Cardiac fibroblast (primary cell): ENCODE results near the gene WDR54.
A peak's percentile ranks its signal among the peaks of the same experiment; 100 is the strongest.
"Not testable (repeated sequence)": the region's sequence is repeated elsewhere in the genome, so short reads cannot be mapped to it uniquely, and the experiment has no call there.

Source experiments
- DNase-seq, 2 donors: peaks; one replicate each; pipeline versions ENCODE4 v3.0.0 to v3.0.0-alpha.2; 2010; ENCODE audit warnings: low read depth in 2 of 2
- H3K4me3 ChIP-seq, 2 donors: replicated peaks in 1 of 2; 1 replicate in 1 of 2; 2 replicates in 1 of 2; pipeline ENCODE4 v1.5.1; 2011; ENCODE audit warnings: low read depth in 2 of 2, low read length in 2 of 2, mild to moderate bottlenecking in 2 of 2, moderate library complexity in 1 of 2
- TF ChIP-seq, protein P1 (sequence below): IDR thresholded peaks from one replicate; pipeline ENCODE4 v1.5.1; 2011; ENCODE audit warnings: low read depth, mild to moderate bottlenecking, low read length, inconsistent platforms

Gene WDR54

DNA sequence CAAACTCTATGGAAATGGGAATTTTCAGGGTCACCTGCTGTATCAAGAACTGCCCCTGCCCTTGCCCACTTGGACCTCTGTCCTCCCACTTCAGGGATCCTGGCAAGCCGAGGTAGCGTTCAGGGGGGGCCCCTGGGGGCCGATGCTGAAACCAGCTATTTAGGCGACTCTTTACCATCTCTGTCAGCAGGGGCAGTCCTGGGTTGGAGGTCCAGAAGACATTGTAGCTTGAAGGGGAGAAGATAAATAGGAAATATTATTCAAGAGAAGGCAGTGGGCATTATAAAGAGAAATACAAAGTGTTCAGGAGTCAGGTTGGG, 41.2 kb downstream of the WDR54 start:
- TF ChIP-seq, protein P1, sequence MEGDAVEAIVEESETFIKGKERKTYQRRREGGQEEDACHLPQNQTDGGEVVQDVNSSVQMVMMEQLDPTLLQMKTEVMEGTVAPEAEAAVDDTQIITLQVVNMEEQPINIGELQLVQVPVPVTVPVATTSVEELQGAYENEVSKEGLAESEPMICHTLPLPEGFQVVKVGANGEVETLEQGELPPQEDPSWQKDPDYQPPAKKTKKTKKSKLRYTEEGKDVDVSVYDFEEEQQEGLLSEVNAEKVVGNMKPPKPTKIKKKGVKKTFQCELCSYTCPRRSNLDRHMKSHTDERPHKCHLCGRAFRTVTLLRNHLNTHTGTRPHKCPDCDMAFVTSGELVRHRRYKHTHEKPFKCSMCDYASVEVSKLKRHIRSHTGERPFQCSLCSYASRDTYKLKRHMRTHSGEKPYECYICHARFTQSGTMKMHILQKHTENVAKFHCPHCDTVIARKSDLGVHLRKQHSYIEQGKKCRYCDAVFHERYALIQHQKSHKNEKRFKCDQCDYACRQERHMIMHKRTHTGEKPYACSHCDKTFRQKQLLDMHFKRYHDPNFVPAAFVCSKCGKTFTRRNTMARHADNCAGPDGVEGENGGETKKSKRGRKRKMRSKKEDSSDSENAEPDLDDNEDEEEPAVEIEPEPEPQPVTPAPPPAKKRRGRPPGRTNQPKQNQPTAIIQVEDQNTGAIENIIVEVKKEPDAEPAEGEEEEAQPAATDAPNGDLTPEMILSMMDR: no peak
- no peak for DNase-seq
- H3K4me3 ChIP-seq: no peak overlapping the region

- TF ChIP-seq, protein P1: no peak
- peak in 1 of 2 donors; percentile 20 for DNase-seq
- peak overlapping the region; percentile 86 to 88 for H3K4me3 ChIP-seq
These were observed 42.9 kb downstream of the WDR54 start for GRCh38 chr2:74464406-74464805.

DNA sequence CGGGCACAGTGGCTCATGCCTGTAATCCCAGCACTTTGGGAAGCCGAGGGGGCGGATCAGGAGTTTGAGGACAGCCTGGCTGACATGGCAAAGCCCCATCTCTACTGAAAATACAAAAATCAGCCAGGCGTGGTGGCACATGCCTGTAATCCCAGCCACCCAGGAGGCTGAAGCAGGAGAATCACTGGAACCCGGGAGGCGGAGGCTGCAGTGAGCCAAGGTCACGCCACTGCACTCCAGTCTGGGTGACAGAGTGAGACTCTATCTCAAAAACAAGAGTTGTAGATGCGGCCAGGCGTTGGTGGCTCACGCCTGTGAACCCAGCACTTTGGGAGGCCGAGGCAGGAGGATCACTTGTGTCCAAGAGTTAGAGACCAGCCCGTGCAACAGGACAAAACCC, 49.2 kb downstream of the WDR54 start:
- DNase-seq, H3K4me3 ChIP-seq: not testable (repeated sequence)

GRCh38 chr2:74471332-74472065, 50.0 kb downstream of the WDR54 start:
- peak overlapping the region; percentile 67 to 81 for H3K4me3 ChIP-seq
- DNase-seq: peak in 1 of 2 donors; percentile 15
- TF ChIP-seq, protein P1: no peak

DNA sequence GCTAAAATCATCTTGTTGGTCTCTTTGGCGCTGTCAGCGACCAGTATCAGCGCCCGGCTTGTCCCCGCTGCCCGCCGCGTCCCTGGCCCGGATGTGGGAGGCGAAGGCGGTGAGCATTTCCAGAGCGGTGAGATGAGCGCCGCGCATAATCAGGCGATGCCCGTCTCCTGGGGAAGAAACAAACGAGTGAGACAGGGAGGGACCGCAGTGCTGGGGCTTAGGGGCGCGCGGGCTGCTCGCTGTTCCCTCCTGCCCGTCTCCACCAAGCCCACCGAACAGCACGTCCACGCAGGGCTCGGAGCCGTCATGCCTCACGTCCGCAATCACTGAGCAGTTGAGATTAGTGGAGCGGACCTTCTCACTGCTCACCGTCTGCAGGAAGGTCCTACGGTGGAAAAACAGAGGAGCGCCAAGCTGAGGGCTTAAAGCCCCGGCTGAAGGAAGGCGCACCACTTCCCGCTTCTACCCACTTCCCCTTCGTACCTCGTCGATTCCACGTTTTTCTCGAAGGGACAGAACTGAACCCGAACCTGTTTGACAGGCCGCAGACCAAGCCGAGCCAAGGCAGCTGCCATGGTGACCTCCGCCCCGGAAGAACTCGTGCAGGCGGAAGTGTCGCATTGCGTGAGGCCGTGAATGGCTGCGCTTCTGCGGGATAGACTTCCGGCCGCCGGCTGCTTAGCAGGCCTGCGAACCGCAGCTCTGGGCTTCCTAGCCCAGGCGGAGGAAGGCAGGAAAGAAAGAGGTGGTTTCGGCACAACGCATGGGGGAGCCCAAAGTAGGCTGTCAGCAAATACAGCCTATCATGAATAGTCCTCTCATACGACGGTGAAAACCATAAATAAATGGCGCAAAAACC, 50.8 kb downstream of the WDR54 start, which contains the start of gene MRPL53:
Gene MRPL53, minus strand, starts transcription at position 595 of the 859 bp plus-strand sequence. Its CDS starts 20 bp downstream, at position 575.
- TF ChIP-seq, protein P1: no peak
- peak within 1 kb of the TSS; percentile 67 to 81 for H3K4me3 ChIP-seq

DNA sequence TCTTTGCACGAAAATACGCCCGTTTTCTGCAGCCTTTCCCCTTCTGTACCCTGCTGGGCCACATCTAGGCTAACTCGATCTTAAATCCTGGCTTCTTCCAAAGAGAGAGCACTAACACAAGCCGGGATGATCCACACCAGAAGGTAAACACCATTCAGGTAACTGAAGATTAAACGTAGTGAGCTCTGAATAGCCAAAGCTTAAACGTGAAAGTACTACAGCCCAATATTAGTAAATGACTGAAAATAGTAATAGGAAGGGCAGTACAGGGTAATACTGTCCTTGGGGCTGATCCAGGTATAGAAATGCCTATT, 51.4 kb downstream of the WDR54 start:
- peak in 1 of 2 donors; percentile 26 for DNase-seq
- peak overlapping the region; percentile 67 to 81 for H3K4me3 ChIP-seq
- TF ChIP-seq, protein P1: no peak

More for the DNA sequence above, 50.8 kb downstream of the WDR54 start, which contains the start of gene MRPL53:
- DNase-seq: peak; percentile 95 to 96

GRCh38 chr2:74474481-74474880, 53.0 kb downstream of the WDR54 start:
- TF ChIP-seq, protein P1: no peak
- H3K4me3 ChIP-seq: no peak overlapping the region

More at GRCh38 chr2:74474481-74474880, 53.0 kb downstream of the WDR54 start:
- no peak for DNase-seq
